Activated T-helper 2 cell treated with anti-CD3 and anti-CD28 coated beads, Interferon-gamma antibody, Interleukin-2, Interleukin-4, amounts not matched to agents 10 μg/mL and 5 μg/mL and 100 μg/mL, durations not matched to agents 14 hours and 24 hours and 36 hours (primary cell): ENCODE results near the gene ERICH2. TPM values are rescaled to one million over a fixed set of nuclear protein-coding genes. Genes with fewer than 3 reads are reported as not detected.

Source experiments
- DNase-seq: peaks from one replicate; pipeline ENCODE4 v3.0.0; 2021; ENCODE audit warnings: low spot score
- H3K27ac Mint-ChIP-seq: one replicate; pipeline ENCODE4 v1.8.0; 2021; ENCODE audit warnings: mixed read lengths
- H3K27me3 Mint-ChIP-seq: one replicate; pipeline ENCODE4 v1.8.0; 2021; ENCODE audit warnings: low read depth, mixed read lengths
- H3K36me3 Mint-ChIP-seq: one replicate; pipeline ENCODE4 v1.8.0; 2021; ENCODE audit warnings: low read depth, mixed read lengths
- H3K4me1 Mint-ChIP-seq: one replicate; pipeline ENCODE4 v1.8.0; 2021; ENCODE audit warnings: low read depth, mixed read lengths
- H3K4me3 Mint-ChIP-seq: one replicate; pipeline ENCODE4 v1.8.0; 2021; ENCODE audit warnings: low read depth, mild to moderate bottlenecking, moderate library complexity, mixed read lengths
- H3K9me3 Mint-ChIP-seq: one replicate; pipeline ENCODE4 v1.8.0; 2021; ENCODE audit warnings: mixed read lengths
- intact Hi-C: fragments of 100-400 bp; cut with micrococcal nuclease; formaldehyde crosslinking; loops from one replicate; pipeline ENCODE4 v1.15.1; 2023
- total RNA-seq: library from RNA; stranded (reverse); gene quantifications from 2 replicates; pipeline ENCODE4 v1.2.3, GENCODE V29; 2022

The ERICH2 gene
- total RNA-seq, 1 donor from 2014 or later, result not detected

DNA sequence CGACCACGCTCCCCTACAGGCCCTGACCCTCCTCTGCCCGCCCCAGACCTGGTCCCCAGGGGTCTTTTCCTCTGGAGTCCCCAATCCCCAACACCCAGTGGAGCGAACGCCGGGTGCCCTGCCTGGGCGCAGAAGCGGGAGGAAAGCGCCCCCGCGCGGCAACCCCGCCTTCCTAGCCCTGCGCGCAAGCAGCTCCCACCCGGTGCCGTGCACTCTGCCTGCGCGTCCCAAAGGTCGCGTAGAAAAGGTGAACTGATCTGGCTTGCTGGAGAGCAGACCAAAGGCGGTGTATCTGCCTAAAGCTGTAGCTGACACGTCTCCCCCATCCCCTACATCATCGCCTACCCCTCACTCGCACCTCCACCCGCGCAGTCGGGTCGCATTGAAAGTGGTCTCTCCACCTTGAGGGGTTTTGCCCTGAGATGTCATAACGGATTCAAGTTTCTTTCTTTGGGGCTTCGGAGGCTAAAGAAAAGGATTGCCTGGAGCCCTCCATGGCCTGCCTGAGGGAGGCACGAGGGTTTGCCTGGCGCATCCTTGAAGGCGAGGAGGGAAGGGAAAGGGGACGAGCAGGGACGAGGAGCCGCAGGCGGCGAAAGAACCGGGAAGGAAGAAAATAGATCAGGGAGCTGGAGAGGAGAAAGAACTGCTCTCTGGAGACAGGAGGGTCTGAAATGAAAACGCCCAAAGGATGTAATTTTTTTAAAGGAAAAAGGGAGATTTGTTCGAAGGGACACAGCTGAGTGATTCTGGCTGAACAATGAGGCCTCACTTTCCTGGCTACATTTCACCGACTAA is 52.3 kb downstream of the ERICH2 start:
- intact Hi-C loops, result no loop called here
- peaks cover 35% of the 10 kb centered on the region for H3K4me1 Mint-ChIP-seq
- no peaks in the 10 kb centered on the region for H3K9me3 Mint-ChIP-seq
- no peak overlapping the region for H3K27ac Mint-ChIP-seq
- peaks cover 54% of the 10 kb centered on the region for H3K27me3 Mint-ChIP-seq
- no peak for DNase-seq
- peak overlapping the region; percentile 41 for H3K4me3 Mint-ChIP-seq
- H3K36me3 Mint-ChIP-seq, result peaks cover 54% of the 10 kb centered on the region

DNA sequence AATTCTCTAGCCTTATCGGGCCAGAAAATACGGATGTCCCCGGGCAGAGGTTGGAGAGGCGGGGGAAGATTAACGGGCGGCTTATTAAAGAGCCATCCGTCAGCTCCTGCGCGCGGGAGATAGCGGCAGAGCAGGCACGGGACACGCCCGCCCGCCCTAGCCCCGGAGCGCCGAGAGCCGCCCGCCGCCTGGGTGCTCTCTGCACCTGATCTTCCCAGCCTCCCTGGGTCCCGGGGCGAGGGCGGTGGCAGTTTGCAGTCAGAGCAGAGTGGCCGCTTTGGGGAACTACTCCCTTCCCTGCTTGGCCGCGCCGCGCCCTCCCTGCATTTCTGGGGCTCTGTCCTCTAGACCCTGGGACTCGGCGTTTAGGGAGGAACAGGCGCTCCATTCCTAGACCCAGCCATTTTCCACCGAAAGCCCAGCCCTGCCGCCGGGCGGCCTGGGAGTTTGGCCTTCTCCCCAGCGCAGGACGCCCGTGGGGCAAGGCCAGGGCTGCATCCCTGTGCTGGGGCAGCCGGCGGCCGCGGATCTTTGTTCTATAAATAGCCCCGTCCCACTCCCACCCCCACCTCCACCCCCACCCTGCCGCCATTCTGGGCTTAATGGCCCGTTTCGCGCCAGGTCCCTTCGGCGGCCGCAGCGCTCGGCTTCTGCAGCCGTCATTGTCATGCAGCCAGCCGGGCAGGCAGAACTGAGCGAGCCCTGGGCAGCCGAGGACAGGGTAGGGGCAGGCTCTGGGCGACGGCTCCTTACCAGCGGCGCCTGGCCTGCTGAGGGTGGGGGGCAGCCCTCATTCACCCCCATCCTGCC is 53.1 kb downstream of the ERICH2 start:
- intact Hi-C loops, result no loop called here
- Mint-ChIP-seq H3K4me3 (peak overlapping the region; percentile 41), H3K27ac (no peak overlapping the region), H3K9me3 (no peaks in the 10 kb centered on the region), H3K4me1 (peaks cover 35% of the 10 kb centered on the region), H3K27me3 (peaks cover 53% of the 10 kb centered on the region), H3K36me3 (peaks cover 52% of the 10 kb centered on the region)
- no peak for DNase-seq

DNA sequence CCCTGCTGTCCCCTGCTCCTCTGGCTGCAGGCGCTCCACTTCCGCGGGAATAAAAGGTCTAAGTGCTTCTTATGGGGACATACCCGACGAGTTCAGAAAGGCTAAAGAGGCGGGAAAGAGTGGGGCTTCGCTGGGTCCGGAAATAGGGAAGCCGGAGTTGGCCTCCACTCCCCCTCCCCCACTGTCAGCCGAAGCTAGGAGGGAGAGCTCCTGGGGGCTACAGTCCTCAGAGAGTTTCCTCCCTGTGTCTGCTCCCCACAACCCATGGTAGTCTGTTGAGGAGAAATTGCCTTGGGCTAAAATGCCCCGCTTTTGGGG is 53.7 kb downstream of the ERICH2 start:
- H3K9me3 Mint-ChIP-seq, result no peaks in the 10 kb centered on the region
- peaks cover 49% of the 10 kb centered on the region for H3K27me3 Mint-ChIP-seq
- H3K27ac Mint-ChIP-seq, result no peak overlapping the region
- no peak overlapping the region for H3K4me3 Mint-ChIP-seq
- H3K4me1 Mint-ChIP-seq, result peaks cover 30% of the 10 kb centered on the region
- intact Hi-C loops, result no loop called here
- H3K36me3 Mint-ChIP-seq, result peaks cover 49% of the 10 kb centered on the region
- no peak for DNase-seq

DNA sequence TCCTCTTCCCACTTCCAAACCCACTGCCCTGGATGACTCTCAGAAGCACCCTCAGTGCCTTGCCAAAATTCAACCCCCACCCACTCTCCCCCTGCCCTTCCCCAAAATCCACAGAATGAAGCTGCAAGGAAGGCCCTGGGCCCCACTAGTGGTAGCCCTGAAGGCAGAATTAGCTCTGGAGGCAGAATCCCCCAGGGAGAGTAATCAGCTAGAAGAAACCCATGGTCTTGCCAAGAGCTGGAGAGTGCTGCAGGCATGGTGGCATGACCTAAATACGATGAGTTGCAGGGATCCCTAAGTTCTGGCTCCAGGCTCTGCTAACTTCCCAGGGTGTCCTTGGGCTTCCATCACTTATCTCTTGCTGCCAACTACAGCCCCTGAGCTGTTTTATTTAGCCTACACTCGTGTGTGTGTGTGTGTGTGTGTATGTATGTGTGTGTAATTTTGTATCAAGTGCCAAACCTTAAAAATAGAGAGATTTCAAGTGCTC is 54.4 kb downstream of the ERICH2 start:
- intact Hi-C loops, result no loop called here
- Mint-ChIP-seq H3K36me3 (peaks cover 49% of the 10 kb centered on the region), H3K9me3 (no peaks in the 10 kb centered on the region)

DNA sequence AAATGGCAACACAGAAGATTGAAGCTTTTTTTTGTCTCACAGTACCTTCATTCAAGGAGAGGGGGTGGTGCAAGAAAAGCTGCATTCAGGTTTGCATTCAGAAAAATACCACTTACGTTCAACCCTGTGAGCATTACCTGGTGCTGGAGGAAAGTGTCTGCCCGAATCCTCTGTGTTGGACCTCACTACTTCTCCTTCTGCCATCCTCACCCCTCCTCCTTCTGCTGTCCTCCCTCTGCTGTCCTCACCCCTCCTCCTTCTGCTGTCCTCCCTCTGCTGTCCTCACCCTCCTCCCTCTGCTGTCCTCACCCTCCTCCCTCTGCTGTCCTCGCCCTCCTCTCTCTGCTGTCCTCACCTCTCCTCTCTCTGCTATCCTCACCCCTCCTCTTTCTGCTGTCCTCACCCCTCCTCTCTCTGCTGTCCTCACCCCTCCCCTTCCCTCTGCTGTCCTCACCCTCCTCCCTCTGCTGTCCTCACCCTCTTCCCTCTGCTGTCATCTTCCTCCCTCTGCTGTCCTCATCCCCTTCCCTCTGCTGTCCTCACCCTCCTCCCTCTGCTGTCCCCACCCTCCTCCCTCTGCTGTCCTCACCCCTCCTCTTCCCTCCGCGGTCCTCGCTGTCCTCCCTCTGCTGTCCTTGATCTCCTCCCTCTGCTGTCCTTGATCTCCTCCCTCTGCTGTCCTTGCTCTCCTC is 57.8 kb downstream of the ERICH2 start:
- Mint-ChIP-seq H3K4me3 (no peak overlapping the region), H3K27me3 (peaks cover 23% of the 10 kb centered on the region), H3K27ac (no peak overlapping the region), H3K36me3 (peaks cover 50% of the 10 kb centered on the region), H3K4me1 (peaks cover 5% of the 10 kb centered on the region), H3K9me3 (no peaks in the 10 kb centered on the region)
- no peak for DNase-seq
- intact Hi-C loops, result no loop called here

More for the DNA sequence above, 54.4 kb downstream of the ERICH2 start:
- H3K4me3 Mint-ChIP-seq, result no peak overlapping the region
- no peak overlapping the region for H3K27ac Mint-ChIP-seq
- peaks cover 28% of the 10 kb centered on the region for H3K4me1 Mint-ChIP-seq
- peaks cover 46% of the 10 kb centered on the region for H3K27me3 Mint-ChIP-seq
- DNase-seq, result no peak

DNA sequence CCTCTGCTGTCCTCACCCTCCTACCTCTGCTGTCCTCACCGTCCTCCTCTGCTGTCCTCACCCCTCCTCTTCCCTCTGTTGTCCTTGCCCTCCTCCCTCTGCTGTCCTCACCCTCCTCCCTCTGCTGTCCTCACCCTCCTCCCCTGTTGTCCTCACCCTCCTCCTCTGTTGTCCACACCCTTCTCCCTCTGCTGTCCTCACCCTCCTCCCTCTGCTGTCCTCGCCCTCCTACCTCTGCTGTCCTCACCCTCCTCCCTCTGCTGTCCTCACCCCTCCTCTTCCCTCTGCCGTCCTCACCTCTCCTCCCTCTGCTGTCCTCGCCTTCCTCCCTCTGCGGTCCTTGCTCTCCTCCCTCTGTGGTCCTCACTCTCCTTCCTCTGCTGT is 58.3 kb downstream of the ERICH2 start:
- Mint-ChIP-seq H3K4me1 (peaks cover 5% of the 10 kb centered on the region), H3K4me3 (no peak overlapping the region), H3K27me3 (peaks cover 23% of the 10 kb centered on the region), H3K9me3 (no peaks in the 10 kb centered on the region), H3K36me3 (peaks cover 56% of the 10 kb centered on the region), H3K27ac (no peak overlapping the region)
- no peak for DNase-seq
- intact Hi-C loops, result no loop called here

DNA sequence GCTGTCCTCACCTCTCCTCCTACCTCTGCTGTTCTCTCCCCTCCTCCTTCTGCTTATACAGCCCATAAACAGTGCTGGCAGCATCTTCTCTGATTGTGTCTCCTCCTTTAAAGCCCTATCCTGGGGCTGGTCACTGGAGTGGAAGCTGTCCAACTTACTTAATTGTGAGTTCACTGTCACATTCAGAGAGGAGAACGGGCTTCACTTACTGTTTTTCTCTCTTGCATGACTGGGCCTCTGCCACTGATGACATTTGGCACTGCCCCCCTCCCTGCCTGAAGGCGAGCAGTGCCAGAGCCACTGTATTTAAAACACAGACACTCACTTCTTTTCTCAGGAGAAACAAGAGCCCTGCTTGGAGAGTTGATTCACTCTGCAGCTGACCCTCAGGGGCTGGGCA is 58.9 kb downstream of the ERICH2 start:
- Mint-ChIP-seq H3K27ac (no peak overlapping the region), H3K36me3 (peaks cover 58% of the 10 kb centered on the region), H3K9me3 (no peaks in the 10 kb centered on the region), H3K27me3 (peaks cover 20% of the 10 kb centered on the region), H3K4me3 (no peak overlapping the region), H3K4me1 (peaks cover 3% of the 10 kb centered on the region)
- intact Hi-C loops, result no loop called here
- no peak for DNase-seq

DNA sequence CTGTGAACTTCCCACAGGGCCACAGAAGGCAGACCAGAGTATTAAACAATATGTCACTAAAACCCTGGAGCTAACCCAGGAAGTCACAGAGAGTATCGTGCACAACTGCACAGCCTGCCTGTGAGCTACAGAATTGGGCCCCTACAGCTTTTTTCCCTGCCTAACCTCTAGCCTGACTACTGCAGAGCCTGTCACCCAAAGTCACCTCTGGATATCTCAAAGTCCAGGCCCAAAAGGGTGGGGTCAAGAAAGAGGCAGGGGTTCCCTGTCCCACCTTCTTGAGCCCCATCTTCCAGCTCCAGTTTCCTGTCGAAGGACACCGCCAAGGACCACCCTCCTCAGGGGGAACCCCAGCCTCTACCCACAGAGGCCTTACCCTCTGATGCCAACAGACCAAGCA is 60.0 kb downstream of the ERICH2 start:
- peaks cover 11% of the 10 kb centered on the region for H3K27me3 Mint-ChIP-seq
- H3K9me3 Mint-ChIP-seq, result no peaks in the 10 kb centered on the region
- H3K4me1 Mint-ChIP-seq, result peaks cover 1% of the 10 kb centered on the region
- intact Hi-C loops, result no loop called here
- H3K36me3 Mint-ChIP-seq, result peaks cover 52% of the 10 kb centered on the region
- no peak for DNase-seq
- no peak overlapping the region for H3K27ac Mint-ChIP-seq
- no peak overlapping the region for H3K4me3 Mint-ChIP-seq

DNA sequence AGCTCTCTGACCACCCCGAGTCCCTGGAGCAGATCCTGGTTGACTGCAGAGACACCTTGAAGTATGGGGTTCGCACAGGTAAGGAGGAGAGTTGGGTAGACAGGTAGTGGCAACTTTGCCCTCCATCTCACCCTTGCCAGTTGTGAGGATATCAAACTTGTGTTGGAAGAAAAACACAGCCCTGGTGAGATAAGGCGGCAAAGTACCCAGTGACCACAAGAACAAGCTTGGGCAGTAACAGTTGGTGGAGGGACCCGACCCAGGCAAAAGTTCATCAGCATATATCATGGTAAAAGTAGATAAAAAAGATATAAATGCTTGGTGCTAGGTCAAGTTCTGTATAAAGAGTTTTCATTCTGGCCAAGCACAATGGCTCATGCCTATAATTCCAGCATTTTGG is 60.9 kb downstream of the ERICH2 start:
- H3K4me1 Mint-ChIP-seq, result peaks cover 1% of the 10 kb centered on the region
- intact Hi-C loops, result no loop called here

DNA sequence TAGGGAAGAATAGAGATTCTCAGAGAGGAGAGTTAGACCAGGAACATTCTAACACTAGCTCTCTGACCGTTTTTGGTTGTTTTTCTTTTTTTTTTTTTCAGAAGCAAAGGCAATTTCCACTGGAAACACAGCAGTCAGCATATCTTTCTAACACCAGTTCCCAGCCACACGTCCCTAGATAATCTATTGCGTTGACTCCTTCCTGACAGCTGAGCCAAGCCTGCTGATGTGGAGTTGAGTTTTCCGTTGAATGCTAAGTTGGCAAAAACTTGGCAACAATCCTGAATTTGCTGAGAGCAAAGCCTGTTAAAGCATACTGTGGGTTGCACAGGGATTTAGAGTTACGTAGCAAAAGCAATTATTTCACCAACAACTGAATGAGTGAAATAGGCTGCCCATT is 65.8 kb downstream of the ERICH2 start:
- H3K27ac Mint-ChIP-seq, result no peak overlapping the region
- H3K9me3 Mint-ChIP-seq, result no peaks in the 10 kb centered on the region
- H3K4me3 Mint-ChIP-seq, result no peak overlapping the region
- peaks cover 4% of the 10 kb centered on the region for H3K4me1 Mint-ChIP-seq
- no peaks in the 10 kb centered on the region for H3K27me3 Mint-ChIP-seq
- no peak for DNase-seq
- intact Hi-C loops, result no loop called here
- peaks cover 56% of the 10 kb centered on the region for H3K36me3 Mint-ChIP-seq

More for the DNA sequence above, 60.9 kb downstream of the ERICH2 start:
- Mint-ChIP-seq H3K36me3 (peaks cover 54% of the 10 kb centered on the region), H3K27me3 (peaks cover 6% of the 10 kb centered on the region), H3K27ac (no peak overlapping the region), H3K4me3 (no peak overlapping the region), H3K9me3 (no peaks in the 10 kb centered on the region)
- no peak for DNase-seq

DNA sequence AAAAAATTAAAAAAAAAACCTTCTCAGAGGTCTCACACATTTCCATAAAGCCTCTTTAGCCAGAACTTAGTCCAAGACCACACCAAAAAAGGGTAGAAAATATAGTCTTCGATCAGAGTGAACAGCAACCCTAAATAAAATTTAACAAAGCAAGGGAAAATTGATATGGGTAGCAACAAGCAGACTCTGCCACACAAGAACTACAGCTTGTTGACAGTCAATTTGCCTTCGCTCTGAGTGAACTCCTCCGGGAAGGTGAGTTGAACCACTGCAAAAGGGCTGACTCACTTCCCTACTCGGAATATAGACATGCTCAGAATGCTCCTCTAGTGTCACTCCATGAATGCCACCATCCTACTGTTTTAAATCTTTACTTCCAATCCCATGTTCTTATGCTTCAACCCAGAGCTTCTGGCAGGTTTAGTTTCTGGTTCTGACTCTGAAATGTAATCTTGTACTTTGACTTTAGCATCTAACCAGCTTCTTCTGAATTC is 70.6 kb downstream of the ERICH2 start:
- H3K36me3 Mint-ChIP-seq, result peaks cover 53% of the 10 kb centered on the region
- no peaks in the 10 kb centered on the region for H3K9me3 Mint-ChIP-seq
- DNase-seq, result no peak
- no peak overlapping the region for H3K4me3 Mint-ChIP-seq
- peaks cover 33% of the 10 kb centered on the region for H3K4me1 Mint-ChIP-seq
- H3K27ac Mint-ChIP-seq, result no peak overlapping the region
- intact Hi-C loops, result no loop called here
- no peaks in the 10 kb centered on the region for H3K27me3 Mint-ChIP-seq

DNA sequence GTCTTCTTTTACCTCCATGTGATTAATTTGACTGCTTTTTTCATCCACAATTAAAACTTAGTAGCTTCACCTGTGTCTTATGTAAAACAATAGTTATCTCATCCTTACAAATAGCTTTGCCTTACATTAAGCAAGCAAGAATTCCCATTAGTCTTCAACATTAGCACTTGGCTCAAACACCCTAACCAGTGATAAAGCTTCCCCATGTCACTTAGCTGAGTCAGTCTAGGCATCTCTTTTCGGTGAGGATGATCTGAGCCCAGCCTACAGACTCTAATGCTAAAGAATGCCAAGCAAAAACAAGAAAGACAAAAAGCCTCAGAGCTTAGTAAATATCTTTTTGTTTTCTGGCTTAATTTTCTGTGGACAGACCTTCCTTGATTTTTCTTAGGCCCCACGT is 72.6 kb downstream of the ERICH2 start:
- intact Hi-C loops, result loop anchor here (2.0 kb wide), 1 partner anchor 30 kb away; no protein-coding TSS in a partner anchor
- no peak overlapping the region for H3K4me3 Mint-ChIP-seq
- peaks cover 52% of the 10 kb centered on the region for H3K36me3 Mint-ChIP-seq
- no peak for DNase-seq
- H3K27me3 Mint-ChIP-seq, result no peaks in the 10 kb centered on the region
- H3K9me3 Mint-ChIP-seq, result no peaks in the 10 kb centered on the region
- H3K4me1 Mint-ChIP-seq, result peaks cover 33% of the 10 kb centered on the region
- H3K27ac Mint-ChIP-seq, result no peak overlapping the region
